NCI-H1436 (cell line): ENCODE data around the gene ZNF593.

Experiments used
- DNase-seq: peaks from one replicate; lab custom pipeline; 2025; lab: John Stamatoyannopoulos, UW

ZNF593 gene

GRCh38 chr1:26169198-26169554 is 532 bp upstream of the ZNF593 start:
- no peak for DNase-seq

- no peak for DNase-seq
Measured at GRCh38 chr1:26170472-26170821, 739 bp downstream of the ZNF593 start.

GRCh38 chr1:26171084-26172072 is 1.7 kb downstream of the ZNF593 start, which contains the start of gene ZNF593OS:
Gene ZNF593OS (minus strand): TSS chr1:26171832. CDS start chr1:26171661, 171 bp downstream.
- no peak for DNase-seq

GRCh38 chr1:26175346-26175745 is 5.6 kb downstream of the ZNF593 start:
- no peak for DNase-seq

- peak; percentile 73 for DNase-seq
Measured at GRCh38 chr1:26177182-26177684, 7.5 kb downstream of the ZNF593 start, which contains the start of gene CNKSR1. Gene CNKSR1 (plus strand): TSS chr1:26177491. CDS start chr1:26177548, 57 bp downstream.

- DNase-seq: no peak
Measured at GRCh38 chr1:26180010-26180506, 10.3 kb downstream of the ZNF593 start.

GRCh38 chr1:26181586-26182382 is 12.1 kb downstream of the ZNF593 start:
- DNase-seq: no peak

GRCh38 chr1:26182383-26182696 is 12.6 kb downstream of the ZNF593 start:
- DNase-seq: no peak

- no peak for DNase-seq
Measured at GRCh38 chr1:26184086-26184485, 14.4 kb downstream of the ZNF593 start.

- DNase-seq: no peak
Measured at GRCh38 chr1:26184883-26185282, 15.2 kb downstream of the ZNF593 start.

- no peak for DNase-seq
Measured at GRCh38 chr1:26187882-26188281, 18.2 kb downstream of the ZNF593 start.

GRCh38 chr1:26188477-26188876 is 18.8 kb downstream of the ZNF593 start:
- no peak for DNase-seq

GRCh38 chr1:26189331-26189730 is 19.6 kb downstream of the ZNF593 start:
- no peak for DNase-seq

GRCh38 chr1:26189751-26190275 is 20.1 kb downstream of the ZNF593 start:
- DNase-seq: no peak

- DNase-seq: peak; percentile 8
Measured at GRCh38 chr1:26190373-26190987, 20.8 kb downstream of the ZNF593 start, which contains the start of gene CATSPER4. Gene CATSPER4 (plus strand): TSS chr1:26190602. CDS start chr1:26190628, 26 bp downstream.

GRCh38 chr1:26191739-26192138 is 22.0 kb downstream of the ZNF593 start:
- no peak for DNase-seq

- no peak for DNase-seq
Measured at GRCh38 chr1:26195805-26196204, 26.1 kb downstream of the ZNF593 start.

GRCh38 chr1:26197301-26197700 is 27.6 kb downstream of the ZNF593 start:
- no peak for DNase-seq

GRCh38 chr1:26197813-26198212 is 28.1 kb downstream of the ZNF593 start:
- DNase-seq: no peak

GRCh38 chr1:26200413-26200812 is 30.7 kb downstream of the ZNF593 start:
- no peak for DNase-seq

- no peak for DNase-seq
Measured at GRCh38 chr1:26203642-26204318, 34.1 kb downstream of the ZNF593 start.
